LNCaP clone FGC (cell line): ENCODE results near the gene RGPD6.
"Not testable (repeated sequence)": the region's sequence is repeated elsewhere in the genome, so short reads cannot be mapped to it uniquely, and the experiment has no call there.

Source experiments
- DNase-seq: peaks from one replicate; pipeline ENCODE4 v3.0.0-alpha.2; 2011; ENCODE audit warnings: low read depth
- H3K4me3 ChIP-seq: 2 replicates; pipeline ENCODE4 v1.5.1; 2011; ENCODE audit warnings: mild to moderate bottlenecking, low read depth, low read length, control low read depth

Gene RGPD6

DNA sequence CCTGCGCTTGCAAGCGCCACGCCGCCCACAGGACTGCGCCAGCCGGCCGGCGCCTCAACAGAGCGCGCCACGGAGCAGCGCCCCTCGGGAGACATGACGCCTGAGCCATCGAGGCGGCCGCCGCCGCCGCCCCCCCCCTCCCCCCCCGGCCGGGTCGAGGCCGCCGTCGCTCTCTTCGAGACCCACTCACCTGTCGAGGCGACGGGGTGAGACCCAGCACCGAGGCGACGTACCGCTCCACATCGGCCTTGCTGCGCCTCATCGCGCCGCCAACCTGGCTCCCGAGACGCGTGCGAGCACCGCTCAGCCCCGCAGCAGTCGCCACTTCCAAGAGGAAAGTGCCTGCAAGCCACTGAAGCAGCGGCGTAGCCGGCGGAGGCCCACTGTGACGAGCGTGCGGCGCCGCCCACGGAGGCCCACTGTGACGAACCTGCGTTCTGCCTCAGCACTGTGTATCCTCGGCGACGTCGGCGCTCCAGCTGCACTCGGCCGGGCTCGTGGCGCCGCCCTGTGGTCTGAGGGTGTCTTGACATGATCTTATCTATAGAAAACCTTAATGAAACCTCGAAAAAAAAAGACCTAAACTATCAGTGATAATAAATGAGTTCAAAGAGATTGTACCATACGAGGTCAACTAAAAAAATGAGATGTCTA, at the start of gene RGPD6:
RGPD6 (minus strand) TSS at position 460 of the 654 bp plus-strand sequence; CDS start at position 262, 198 bp downstream.
- H3K4me3 ChIP-seq, DNase-seq: not testable (repeated sequence)

DNA sequence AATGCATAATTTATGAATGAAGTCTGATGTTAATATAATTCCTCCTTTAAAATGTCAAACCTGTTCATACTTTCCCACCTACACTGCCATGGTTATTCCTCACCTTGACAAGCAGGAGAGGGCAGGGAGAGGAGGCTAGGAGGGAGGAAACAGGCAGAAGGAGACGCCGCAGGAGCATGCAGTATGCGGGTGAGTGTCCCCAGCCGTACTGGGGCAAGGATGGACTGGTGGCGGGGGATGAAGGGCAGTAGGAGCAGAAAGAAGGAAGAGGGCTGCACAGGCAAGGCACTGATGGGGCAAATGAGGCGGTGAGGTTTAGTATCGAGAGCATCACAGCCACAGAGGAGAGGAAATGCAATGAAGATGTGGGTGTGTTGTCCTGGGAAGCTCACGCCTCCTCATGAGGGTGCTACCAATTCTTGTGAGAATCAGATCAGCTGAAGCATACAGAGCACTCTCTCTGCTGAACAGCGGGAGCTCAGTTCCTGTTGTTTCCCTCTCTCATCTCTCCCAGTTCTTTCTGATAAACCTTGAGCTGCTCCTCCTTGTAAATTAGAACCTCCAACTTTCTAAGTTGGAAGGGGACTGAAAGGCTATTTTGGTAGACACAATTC, 42.4 kb upstream of the RGPD6 start:
- not testable (repeated sequence) for DNase-seq, H3K4me3 ChIP-seq

DNA sequence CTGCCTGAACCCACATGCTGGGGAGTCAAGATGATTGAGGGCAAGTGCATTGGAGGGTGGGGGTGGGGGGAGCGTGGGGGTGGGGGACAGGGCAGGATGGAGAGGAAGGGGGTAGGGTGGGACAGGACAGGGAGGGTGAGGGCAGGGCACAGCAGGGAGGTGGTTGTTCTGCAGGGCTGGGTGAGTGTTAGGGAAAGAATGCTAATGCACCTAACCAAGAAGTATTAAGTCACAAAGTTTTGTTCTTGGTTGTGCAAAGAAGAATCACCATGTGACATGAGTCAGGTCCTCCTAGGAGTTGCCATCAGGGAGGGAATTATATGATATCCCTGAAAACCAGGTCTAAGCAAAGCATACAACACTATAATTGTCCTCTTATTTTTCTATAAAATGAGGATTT, 36.9 kb upstream of the RGPD6 start:
- DNase-seq, H3K4me3 ChIP-seq: not testable (repeated sequence)

DNA sequence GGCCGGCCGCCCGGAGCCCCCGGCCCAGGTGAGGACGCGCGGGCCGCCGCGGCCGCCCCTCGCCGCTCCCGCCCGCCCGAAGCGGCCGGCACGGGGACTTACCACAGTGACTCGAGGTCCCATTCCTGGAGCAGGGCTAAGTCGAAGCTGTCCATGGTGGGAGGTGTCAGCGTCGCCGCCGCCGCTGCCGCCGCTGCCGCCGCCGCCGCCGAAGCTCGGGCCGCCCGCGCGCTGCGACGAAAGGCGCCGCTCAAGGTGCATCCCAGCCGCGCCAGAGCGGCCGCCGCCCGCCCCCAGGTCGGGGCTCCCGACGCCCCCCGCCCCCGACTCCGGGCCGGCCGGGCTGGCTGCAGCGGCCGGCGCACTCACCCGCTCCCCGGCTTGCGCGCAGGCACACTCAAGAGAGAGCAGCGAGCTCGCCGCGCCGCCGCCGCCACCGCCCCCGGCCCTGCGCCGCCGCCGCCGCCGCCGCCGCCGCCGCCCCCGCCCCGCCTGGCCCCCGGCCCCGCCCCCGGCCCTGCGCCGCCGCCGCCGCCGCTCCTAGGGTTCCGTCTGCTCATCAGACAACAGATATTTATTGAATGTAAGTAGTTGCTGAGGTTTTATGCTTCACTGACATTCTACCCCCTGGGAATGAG, 33.7 kb upstream of the RGPD6 start:
- DNase-seq: not testable (repeated sequence)
- 0 out of 2 replicates have a peak overlapping the region, but pooled peaks have one; percentile 25 for H3K4me3 ChIP-seq

DNA sequence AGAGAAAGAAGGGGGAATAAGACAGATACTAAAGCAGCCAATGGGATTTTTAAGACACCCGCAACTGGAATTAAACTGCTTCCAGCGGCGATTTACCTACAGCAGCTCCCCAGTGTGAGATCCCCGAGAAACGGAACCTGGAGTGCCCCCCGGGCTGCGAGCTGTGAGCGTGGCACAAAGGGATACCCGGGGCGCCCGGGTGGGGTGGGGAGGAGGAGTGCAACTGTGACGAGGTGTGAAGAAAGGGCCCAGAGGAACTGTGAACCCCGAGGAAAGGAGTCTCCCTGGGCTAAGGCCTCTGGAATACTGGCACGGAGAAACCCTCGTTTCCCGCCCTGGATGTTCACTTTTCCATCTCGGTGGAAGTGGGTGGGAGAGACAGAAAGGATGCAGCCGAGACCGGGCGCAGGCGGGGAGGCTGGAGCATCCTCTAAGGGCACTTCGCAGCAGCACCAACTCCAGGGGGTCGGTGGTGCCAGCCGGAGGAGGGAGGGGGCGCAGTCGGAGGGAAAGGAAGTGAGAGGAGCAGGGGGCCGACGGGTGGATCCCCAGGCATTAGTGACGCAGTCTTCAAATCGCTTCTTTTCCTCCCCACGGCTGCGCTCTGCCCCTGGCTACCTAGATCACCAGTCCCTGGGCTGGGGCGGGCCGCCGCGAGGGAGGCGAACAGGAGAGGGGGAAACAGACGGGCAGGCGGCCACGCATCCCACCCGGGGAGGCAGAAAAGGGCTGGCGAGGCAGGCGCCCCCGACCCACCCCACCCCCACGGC, 33.0 kb upstream of the RGPD6 start:
- H3K4me3 ChIP-seq, DNase-seq: not testable (repeated sequence)

DNA sequence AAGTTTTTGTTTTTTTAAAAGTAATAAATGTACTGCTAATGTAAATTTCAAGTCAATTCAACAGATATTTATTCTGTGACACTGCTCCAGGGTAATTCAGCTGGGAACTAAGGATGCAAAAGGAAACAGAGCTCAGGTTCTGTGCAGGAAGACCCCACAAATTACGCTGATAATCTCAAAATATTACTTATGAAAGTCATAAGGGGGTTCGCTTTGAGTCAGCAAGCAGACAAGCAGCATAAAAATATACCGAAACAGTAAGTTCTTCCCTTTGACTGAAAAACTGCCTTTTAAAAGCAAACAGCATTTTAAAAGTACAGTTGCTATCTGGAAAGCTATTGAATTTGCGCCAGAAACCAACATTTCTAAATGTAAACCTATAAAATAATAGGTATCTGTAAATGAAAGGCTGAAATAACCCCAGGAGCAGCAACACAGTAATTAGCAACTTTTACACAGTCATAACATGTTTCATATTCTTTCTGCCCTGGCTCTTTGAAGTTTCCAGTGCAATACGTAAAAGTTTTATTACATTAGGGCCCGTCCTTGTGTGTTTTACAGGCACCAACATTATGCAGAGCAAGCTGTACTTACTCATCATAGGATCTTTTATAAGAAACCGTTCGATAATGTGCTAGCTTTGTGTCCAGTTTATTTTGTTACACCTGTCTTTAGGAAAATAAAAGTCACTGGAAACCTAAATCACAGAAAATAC, 31.9 kb upstream of the RGPD6 start:
- not testable (repeated sequence) for H3K4me3 ChIP-seq, DNase-seq

DNA sequence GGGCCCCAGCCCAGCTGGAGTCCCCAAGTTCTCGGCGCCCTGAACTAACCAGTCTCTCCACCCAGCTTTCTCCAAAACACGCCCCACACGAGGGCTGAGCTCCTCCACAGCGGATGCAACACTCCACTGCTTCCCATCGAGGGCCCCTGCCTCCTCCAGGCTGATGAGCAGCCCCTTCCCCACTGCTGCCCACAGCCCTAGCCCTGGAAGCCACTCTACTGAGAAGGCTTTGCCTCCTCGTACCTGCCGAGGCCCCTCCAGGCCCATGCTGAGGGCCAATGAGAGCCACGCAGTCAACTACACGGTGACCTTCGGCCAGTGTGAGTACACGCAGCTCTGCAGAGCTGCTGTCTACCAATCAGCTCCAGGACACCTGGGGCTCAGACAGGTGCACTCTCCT, 28.0 kb upstream of the RGPD6 start:
- not testable (repeated sequence) for DNase-seq, H3K4me3 ChIP-seq

DNA sequence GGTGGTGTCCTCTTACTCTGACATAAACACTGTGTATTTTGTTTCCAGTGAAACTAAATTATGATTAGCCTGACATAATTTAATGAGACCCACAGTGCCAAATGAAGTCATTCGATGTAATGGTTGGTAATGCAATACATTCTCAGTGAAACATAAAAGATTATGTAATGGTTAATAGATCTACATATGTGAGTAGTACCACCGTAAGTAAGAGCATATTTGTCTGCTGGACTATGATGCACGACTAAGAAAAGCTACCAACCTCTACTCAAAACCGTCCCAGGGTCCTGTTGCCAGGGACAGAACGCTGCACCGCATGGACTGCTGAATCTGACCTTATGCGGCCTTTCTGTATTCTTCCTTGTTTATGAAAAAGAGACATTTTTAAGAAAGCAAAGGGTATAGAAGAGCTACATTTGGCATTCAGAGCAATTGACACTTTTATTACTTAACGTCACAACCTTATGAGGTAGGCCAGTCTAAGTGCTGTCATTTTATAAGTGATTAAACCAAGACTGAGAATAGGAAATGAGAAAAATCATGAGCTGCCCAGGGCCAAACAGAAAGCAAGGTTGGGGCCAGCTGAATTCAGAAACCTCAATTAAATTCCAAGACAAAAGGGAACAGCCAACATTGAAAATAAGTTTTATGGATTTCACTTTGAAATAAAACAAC, 27.0 kb upstream of the RGPD6 start:
- H3K4me3 ChIP-seq, DNase-seq: not testable (repeated sequence)

DNA sequence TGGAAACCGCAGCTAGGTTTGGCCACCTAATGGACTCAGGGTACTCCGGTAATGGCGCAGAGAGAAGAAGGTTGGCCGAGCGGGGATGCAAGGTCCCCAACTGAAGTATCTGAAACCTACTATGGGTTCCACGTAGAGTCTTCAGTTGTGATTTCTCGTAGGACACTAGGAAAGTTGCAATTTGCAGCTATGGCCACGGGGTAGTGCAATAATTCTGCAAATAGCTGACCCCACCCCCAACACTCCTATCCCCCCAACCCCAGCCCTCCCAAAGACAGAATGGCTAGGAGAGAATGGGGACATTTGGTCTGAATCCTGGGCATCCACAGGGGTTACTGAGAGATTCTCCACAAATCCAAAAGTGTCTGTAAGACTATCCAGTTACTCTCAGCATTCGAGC, 25.1 kb upstream of the RGPD6 start:
- DNase-seq: not testable (repeated sequence)

DNA sequence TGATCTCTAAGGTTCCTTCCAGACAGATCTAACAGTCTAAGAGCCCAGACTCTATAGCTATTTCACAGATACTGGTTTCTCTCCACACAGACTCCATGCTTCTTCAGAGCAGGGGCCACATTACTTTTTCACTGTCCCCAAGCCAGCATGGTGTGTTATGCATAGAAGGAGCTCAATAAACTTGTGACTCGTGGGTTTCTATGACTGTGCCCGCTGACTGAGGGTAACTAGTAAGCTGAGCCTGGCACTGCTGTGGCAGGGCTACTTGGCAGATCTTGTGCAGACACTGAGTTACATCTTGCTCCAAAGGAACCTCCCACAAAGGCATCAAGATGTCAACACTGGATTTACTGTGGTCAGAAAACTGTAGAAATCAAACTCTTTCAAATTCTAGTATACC, 15.0 kb upstream of the RGPD6 start:
- not testable (repeated sequence) for H3K4me3 ChIP-seq, DNase-seq

More for the DNA sequence above, 25.1 kb upstream of the RGPD6 start:
- not testable (repeated sequence) for H3K4me3 ChIP-seq

DNA sequence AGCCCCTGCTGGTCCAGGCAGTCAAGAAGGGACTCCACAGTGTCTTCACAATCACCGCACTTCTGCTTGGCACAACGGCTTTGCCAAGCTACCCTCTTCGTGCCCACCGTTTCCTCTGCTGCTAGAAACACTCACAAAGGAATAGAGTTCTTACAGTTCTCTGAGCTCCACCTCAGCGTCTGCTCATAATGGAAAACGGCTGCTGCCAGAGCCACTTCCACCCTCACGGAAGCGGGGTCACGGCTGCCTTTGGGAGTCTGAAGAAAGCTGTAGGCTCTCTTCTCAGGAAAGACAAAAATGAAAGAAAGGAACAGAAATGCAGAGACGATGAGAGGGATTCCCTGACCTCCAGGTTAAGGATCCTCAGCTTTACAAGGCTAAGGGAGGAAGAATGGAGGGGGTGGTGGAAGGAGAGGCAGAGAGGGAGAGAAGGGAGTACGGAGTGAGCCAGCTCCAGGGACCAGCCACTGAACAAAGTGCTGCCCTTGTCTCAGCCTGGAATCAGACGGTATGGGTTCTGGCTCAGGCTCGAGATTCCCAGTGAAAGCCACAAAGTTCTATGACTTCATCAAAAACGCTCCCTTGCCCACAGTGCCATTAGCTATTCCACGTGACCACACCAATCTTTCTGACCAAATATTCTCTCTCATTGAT, 12.8 kb upstream of the RGPD6 start:
- DNase-seq, H3K4me3 ChIP-seq: not testable (repeated sequence)

DNA sequence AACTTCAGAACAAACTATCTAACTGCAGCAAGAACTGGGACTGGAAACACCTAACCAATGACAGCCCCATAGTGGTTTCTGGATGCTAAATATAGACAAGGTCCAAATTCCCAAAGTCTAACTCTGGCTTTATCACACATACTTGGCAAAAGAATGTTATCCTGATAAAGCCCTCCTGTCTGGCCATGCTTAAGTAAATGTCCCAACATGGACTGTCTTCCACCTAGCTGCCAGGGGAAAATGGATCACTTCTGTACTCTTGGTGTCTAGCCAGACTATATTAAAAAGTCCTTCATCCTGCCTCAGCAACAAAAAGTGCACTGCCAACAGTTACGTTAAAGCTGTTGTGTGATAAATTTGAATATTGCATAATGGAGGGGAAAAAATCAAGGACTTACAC, 11.5 kb upstream of the RGPD6 start:
- not testable (repeated sequence) for DNase-seq, H3K4me3 ChIP-seq

DNA sequence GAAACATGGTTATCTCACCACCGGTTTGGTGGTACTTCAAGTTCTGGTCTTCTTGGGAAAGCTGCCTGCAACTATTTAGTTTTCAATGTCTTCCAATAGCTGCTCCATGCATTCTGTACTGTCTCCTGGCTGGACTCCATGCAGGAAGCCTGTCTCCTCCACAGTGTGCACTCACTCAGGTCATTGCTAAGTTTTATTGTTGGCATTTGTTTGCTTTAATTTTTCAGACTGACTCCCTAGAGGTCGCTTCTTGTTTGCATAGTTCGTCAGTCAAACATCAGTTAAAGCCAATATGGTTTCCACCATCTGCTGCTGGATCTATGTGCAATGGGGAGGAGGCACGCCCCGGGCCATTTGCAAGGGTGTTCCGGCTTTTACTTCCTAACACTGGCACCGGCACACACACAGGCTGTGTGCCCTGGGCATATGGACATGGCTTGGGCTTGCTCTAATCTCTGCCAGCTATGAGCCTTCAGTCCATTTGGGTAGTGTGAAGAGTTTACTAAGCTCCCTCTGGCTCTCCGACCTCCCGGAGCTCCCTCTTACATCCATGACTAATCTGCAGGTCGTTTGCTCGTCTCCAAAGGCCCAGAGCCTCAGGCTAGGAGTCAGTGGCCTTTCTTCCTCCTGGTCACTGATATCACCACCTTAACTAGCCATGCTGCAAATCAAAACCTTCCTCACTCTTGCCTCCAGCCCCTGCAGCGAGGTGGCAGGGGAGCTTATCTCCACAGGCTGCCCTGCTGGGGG, 2.4 kb upstream of the RGPD6 start:
- not testable (repeated sequence) for DNase-seq, H3K4me3 ChIP-seq

DNA sequence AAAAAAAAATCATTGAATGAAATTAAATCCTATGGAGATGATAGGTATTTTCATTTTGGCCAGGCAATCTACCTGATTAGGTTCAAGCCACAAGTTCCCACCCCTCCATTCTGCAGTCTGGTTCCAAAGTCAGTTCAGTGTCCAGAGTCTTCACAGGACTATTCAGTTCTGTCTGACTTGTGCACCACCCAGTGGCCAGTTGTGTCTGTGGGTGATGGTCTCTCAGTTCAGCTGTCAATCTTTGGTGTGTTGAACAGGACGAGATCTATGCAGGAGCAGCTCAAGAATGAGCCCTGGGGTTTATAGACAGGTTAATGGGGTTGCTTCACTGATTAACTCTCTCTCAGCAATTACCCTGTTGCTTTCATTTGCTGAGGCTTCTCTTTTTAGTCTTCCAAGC, 1.4 kb upstream of the RGPD6 start:
- not testable (repeated sequence) for DNase-seq, H3K4me3 ChIP-seq

DNA sequence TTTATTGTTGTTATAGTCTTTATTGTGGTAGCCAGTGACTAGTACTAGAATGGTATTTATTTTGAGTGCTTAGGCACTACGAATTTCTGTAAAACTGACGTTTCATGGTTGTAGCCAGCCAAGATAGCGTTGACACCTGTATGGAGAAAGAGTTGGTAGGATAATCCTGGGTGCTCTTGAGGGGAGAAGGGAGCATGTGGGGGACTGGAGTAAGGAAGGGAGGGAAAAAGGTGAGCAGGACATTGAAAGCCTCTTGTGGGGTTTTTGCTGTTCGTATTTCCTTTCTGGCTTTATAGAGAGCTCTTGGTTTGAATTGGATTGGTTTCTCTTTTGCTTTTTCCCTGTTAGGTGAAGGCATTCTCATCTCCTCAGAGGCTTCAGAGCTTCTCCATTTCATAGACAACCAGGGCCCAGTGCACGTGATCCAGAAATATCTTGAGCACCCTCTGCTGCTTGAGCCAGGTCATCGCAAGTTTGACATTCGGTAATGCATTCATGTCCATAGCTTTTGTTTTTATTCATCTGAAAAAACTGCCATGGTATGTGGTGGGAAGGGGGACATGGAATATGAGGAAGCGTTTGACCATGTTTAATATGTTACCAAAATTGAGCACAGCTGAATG, 77.2 kb downstream of the RGPD6 start:
- DNase-seq, H3K4me3 ChIP-seq: not testable (repeated sequence)

DNA sequence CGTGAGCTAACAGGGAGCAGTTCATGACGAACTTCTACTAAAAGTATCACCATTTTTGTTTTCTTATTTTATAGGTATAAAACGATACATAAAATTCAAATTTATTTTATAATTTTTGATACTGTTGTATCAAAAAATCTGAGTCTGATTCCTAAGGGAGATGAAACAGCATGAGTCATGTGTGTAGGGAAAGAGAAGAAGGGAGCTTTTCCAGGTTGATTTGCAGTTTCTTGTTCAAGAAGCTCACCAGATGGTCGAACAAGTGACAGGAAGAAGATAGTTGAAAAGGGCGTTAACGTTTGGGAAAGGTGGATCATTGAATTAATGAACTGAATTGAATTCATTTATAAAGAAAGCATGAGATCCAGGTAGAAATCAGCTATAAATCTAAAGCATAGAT, 81.0 kb downstream of the RGPD6 start:
- not testable (repeated sequence) for H3K4me3 ChIP-seq, DNase-seq

DNA sequence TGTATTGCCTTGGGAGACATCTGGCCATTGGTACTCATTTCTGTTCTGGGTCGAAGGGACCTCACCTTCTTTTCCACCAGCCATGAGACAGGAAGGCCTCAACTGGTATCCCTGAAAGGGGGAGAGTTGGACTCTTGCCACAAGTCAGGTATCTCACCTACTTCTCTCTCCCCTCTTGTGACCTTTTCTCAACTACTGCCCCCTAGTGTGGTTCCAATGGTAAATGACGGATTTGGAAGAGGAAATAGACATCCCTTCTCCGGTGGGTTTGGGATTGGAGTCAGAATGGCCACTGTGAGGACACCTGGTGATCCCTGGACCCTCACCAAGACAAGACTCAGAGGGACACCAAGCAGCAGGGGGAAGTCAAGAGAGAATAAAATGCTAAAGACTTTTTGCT, 82.5 kb downstream of the RGPD6 start:
- not testable (repeated sequence) for DNase-seq

More for the DNA sequence above, 82.5 kb downstream of the RGPD6 start:
- H3K4me3 ChIP-seq: not testable (repeated sequence)
